Stimulated activated CD8-positive, alpha-beta memory T cell treated with anti-CD3 and anti-CD28 coated beads, Interleukin-12 subunit alpha, Interleukin-12 subunit beta, amount 100 ng/mL, for 4 hours (primary cell): ENCODE results near the gene CCDC127.

ENCODE experiments used
- DNase-seq: peaks from one replicate; pipeline ENCODE4 v3.0.0-alpha.2; 2020; ENCODE audit warnings: low read depth

CCDC127 gene

GRCh38 chr5:157126-157715, 60.7 kb downstream of the CCDC127 start:
- DNase-seq, result no peak

GRCh38 chr5:156411-157072, 61.4 kb downstream of the CCDC127 start:
- DNase-seq, result no peak

- DNase-seq, result no peak
These were observed 62.1 kb downstream of the CCDC127 start for GRCh38 chr5:155651-156410.

GRCh38 chr5:154826-155225, 63.1 kb downstream of the CCDC127 start:
- DNase-seq, result no peak

GRCh38 chr5:154236-154635, 63.7 kb downstream of the CCDC127 start:
- DNase-seq, result no peak

- DNase-seq, result no peak
These were observed 64.7 kb downstream of the CCDC127 start for GRCh38 chr5:153256-153655.

- no peak for DNase-seq
These were observed 65.9 kb downstream of the CCDC127 start for GRCh38 chr5:152077-152476.

- no peak for DNase-seq
These were observed 67.2 kb downstream of the CCDC127 start for GRCh38 chr5:150746-151145.

GRCh38 chr5:149745-150485, 68.0 kb downstream of the CCDC127 start:
- DNase-seq, result no peak

- no peak for DNase-seq
These were observed 70.2 kb downstream of the CCDC127 start for GRCh38 chr5:147751-148150.
